Iris pigment epithelial cell (primary cell): ENCODE data around the gene MRPL34.
A peak's percentile ranks its signal among the peaks of the same experiment; 100 is the strongest.

ENCODE experiments used
- DNase-seq: peaks from one replicate; pipeline ENCODE4 v3.0.0-alpha.2; 2011; ENCODE audit warnings: low read depth

The MRPL34 gene

DNA sequence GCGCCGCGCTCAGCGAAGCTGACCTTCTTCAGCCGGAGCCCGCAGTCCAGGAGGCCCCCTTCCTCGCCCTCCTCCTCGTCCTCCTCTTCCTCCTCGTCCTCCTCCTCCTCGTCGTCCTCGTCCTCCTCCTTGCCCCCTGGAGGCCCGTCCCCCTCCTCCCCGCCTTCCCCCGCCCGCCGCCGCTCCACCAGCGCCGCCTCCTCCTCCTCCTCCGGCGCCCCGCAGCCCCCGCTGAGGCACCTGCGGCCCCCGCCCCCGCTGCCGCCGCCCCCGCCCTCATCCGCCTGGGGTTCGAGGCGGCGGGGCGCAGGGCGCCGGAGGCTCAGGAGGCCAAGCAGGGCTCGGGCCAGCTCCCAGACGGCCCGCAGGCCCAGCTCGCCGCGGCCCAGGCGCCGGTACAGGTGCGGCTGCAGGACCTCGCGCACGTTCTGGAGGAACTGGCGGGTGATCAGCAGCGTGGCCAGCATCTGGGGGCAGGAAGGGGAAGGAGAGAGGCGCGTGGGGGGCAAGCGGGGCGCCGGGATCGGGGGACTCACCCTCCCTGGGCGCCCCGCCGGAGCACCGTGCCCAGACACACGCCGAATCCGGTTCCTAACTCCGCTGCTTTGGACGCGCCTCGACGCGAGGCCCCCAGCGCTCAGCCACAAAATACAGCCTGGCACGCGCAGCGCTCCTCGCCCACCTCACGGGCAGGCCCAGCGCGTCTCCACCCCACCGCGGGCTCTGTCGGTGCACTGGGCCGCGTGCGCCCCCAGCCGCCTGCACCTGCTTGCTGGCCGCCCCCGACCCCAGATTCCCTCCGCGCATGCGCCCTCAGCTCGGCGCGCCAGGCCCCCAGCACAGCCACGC, 23.1 kb downstream of the MRPL34 start:
- no peak for DNase-seq

DNA sequence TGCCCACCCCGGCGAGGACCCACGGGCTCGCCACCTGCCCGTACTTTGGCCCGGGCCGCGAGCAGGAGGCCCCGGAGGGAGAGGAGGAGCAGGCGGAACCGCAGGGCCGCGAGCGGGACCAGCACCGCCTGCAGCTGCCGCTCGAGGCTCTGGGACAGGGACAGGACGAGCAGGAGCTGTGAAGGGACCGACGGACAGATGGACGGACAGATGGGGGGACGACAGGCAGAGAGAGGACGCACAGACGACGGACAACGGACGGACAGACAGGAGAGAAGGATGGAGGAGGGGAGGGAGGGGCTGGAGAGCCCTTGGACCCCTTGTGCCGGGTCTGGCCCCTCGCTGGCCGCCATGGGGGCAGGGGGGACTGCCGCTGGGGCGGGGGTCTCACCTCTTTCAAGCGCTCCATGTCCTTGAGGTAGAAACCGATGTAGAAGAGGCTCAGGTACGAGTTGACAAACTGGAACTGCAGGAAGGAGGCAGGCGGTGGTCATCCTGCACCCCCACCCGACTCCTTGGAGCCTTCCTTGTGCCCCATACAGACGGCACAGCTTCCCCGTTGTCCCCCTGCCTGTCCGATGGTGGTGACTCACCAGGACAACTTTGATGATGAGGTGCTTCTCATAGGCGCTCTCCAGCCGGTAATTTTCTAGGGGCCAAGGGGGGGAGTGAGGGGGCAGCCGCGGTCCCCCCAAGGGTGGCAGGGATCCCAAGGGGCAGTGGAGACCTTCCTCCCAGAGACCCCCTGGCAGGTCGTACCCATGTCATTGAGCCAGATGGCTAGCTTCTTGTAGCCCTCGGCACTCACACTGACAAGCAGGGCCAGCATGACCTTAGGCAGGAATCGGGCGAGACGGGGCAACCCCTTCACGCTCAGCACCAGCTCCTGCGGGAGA, 23.9 kb downstream of the MRPL34 start:
- DNase-seq: no peak

DNA sequence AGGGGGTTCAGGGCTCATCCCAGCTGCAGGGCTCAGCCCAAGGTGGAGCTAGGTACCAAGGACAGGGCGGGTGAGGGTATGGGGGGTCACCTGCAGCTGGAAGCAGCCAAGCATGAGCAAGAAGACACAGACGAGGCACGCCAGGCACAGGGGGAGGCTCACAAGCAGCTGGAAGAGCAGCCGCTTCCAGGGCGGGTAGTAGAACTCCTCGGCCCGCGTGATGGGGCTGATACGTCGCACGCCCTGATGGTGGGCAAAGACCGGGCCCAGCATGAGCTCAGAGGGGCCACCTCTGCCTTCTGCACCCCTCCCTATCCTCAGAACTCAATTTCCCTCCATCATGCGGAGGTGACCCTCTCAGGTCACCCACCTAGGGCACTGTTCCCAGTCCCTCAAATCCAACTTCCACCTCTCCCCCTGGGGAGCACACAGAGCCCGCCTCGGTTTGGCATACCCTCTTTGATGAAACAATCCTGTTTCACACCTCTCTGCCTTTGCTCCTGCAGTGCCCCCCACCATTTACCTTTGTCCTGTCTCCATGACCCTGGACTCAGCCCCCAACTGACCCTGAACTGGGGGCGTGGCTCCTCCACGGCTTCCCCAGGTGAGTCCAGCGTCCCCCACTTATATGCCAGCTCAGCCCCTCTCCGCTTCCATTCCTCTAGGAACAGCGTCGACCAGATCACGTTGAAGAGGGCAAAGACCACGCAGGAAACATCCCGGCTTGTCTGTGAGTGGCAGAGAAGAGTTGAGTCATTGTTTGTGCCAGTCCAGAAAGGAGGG, 24.8 kb downstream of the MRPL34 start:
- DNase-seq: no peak

DNA sequence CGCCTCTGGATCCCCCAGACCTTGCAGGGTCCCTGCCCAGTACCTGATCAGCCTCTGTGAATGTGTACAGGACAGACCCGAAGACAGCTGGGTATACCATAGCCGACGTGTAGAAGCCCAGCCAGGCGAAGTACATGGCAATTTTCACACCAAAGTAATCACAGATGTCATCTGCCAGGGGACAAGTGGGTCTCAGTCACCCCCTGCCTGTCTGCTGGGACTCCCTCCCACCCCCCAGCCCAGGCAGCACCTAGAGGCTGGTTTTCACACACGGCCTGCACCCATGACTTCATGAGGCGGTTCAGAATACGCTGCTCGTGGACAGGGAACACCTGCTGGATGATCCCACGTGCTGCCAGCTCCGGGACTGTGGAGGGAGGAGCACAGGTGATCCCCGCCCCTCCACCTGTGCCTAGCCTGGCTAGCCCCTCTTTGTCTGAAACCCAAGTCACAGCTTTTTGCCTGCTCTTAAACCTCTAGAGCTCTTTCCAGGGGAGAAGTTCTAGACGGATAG, 25.4 kb downstream of the MRPL34 start:
- DNase-seq: no peak

DNA sequence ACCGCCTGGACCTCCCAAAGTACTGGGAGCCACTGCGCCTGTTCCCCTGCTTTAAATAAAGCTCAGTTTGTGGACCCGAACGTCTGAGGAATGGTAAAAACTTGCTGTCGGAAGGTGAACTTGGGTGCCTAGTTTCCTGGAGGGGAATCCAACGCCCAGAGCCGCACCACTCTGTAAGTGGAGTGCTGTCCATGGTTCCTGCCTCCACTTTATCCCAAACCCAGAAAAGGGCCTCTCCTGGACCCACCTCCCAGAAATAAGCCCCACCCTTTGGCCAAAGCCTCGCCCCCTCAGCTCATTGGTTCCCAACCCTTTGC, 26.6 kb downstream of the MRPL34 start:
- no peak for DNase-seq

DNA sequence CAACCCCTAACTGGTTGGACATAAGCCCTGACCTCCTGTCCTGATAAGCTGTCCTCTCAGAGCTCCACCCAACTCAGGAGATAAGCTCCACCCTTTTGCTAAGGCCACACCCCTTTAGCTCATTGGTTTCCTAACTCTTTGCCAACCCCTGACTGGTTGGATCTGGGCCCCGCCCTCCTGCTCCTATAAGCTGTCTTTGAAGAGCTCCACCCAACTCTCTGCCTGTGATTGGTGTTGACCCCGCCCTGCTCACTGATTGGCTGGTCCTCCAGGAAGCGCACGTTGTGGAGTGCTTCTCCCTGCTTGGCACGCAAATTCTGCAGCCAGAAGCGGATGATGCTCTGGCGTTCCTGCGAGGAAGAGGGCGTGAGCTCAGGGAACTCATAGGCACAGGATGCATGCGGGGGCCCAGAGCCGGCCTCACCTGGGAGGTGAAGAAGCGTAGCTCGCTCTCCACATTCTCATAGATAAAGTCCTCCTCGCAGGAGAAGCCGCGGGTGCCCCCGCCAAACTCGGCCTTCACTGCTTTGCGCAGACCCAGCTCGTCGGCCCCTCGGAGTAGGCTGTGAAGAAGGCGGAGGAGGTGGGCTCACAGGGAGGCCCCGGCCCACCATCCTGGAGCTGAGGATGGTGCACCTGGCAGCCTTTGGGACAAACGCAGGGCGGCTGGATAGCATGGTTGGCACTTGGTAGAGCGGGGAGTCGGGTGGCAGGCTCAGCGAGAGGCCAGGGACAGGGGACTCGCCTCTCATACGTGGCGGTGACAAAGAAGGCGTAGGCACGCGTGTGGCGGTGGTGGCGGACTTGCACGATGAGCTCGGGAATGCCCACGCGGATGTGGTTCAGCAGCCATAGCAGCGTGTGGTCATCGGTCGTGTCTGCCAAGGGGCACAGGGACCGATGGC, 27.3 kb downstream of the MRPL34 start:
- DNase-seq: peak; percentile 58

DNA sequence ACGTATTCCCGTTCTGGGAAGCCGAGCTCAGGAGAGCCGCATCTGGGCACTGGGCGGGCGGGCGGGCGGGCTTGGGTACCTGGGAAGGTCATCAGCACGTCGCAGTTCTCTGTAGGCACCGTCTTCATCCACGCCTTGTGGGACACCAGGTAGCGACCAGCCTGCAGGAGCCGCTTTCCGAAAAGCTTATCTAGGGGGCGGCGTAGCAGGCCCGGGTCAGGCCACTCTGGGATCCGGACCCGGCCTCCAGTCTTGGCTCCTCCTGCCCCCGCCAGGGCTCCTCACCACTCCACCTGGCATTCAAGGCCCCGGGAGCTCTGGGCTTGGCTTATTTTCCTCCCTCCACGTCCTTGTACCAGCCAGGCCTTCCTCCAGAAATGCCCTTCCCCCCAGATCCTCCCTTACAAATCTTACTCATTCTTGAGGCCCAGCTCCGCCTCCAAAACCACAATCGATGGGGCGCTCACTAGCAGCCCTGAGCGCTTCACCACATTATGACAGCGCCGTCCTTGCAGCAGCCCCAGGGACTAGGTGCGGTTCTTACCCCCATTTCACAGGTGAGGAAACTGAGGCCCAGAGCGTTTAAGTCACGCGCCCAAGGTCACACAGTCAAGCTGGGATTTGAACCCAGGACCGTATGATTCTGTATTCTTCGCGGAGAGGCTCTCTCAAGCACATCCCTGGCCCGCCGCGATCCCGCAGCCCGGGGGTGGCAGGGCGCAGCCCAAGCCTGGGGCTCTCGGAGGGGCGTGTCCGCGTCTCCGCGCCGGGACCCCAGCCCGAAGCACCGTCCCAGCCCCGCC, 28.1 kb downstream of the MRPL34 start:
- peak; percentile 87 for DNase-seq

DNA sequence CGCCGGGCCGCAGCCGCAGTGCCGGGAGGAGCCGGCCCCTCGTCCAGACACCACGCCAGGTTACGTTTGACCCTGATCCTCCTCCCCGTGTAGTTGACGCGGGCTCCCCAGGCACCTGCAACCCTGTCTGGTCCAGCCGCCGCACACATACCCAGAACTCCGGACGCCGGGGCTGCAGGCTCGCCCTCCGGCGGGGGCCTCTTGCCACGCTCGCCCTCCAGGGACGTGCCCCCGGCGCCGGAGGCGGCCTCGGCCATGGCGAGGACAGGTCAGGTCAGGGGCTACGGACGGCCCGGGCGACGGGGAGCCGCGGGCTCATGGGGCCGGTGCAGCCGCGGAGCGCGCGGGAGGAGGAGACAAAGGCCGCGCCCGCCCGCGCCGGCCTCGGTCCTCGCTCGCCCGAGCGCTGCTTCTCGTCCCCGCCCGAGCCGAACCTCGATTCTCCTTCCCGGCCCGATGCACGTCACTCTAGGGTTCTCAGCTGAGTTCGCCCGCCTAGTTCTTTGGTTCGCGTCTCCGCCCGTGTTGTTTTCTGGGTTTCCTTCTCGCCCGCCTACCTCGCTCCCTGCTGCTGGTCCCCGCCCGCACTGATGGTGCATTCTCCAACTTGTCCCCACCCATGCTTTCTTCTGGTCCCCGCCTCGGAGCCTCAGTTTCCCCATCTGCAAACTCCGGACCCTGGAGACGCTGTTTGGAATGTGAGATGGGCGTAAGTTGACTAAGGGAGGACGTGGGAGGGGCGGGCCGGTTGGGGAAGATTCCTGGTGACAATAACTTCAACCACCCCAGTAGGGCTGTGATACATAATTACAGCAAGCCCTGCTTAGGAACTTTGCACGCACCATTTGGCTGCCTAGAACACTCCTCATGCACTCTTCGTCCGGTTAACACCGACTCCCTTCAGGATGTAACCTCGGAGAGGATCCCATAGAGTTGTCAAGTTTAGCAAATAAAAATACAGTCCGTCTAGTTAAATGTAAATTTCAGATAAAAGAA, 29.0 kb downstream of the MRPL34 start, which contains the start of gene ANO8:
ANO8 (minus strand) TSS at position 442 of the 996 bp plus-strand sequence; CDS start at position 257, 185 bp downstream.
- peak; percentile 99 for DNase-seq

DNA sequence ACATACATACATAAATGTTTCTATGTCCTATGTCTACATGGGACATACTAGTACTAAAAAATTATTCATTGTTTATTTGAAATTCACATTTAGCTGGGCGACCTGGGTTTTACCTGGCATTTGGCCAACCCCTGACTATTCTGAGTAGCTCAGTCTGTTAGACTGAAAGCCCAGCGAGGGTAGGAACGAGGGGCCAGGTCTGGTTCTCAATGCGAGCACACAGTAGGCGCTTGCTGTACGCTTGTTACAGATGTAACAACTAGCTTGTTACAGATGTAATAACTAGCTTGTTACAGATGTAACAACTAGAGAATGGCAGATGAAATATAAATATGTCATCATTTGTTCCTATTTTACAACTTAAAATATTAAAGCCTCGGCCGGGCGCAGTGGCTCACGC, 29.9 kb downstream of the MRPL34 start:
- DNase-seq: no peak

DNA sequence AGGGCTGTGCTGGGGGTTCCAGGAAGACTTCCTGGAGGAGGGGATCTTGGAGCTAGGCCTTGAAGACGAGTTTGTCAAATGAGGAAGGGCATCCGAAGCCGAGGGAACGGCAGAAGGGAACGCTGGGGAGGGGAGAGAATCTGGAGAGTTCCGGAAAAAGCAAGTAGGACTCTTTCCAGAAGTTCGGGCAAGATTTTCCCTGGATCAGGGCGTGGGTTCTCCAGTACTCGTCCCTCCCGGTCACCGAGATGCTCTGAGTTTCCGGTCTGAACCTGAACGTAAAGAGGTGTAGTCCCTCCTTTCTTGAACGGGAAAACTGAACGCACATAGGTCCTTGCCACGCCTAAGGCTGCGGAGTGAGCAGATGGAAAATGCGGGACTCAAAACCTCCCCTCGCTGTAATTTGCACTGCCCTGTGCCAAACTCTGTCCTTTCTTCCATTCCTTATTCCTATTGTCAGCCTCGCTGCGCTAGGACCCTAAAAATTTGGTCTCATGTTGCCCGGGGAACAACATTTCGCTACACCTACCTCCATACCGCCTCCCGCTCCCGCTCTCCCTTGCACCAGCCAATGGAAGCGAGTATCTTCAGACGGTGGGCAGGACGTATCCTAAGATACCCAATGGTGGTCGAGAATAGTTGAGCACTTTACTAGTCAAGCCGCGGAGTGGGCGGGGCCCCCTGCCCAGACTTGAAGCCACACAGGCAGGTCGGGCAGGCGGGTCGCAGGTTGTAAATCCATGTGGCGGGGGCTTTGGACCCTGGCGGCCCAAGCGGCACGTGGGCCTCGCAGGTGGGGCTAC, 31.4 kb downstream of the MRPL34 start, which contains the start of gene GTPBP3:
GTPBP3 (plus strand) TSS at position 682 of the 803 bp plus-strand sequence; CDS start at position 741, 59 bp downstream.
- peak; percentile 99 for DNase-seq

DNA sequence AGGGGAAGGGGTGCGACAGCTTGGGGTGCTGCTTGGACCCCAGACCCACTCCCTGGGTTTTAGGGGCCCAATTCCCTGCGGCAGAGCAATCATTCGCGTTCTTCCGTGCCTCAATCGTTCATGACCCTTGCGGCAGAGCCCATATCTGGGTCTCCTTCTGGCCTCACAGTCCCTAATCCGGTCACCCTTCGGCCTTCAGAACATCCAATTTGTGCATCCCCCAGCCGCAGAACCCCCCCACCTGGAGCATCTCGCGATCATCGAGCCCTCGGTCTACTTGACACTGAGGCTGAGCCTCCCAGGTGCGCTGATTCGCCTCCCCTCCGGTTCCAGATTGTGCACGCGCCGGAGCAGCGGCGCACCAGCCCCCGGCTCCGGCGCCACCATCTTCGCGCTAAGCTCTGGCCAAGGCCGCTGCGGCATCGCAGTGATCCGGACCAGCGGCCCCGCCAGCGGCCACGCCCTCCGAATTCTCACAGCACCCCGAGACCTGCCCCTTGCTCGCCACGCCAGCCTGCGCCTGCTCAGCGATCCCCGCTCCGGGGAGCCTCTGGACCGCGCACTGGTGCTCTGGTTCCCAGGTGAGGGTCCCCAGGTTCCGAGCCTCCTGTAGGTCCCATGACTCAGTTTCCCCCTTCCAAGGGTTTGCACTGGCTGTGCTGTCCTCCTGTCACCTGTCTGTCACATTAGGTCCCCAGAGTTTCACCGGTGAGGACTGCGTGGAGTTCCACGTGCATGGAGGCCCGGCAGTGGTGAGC, 32.2 kb downstream of the MRPL34 start:
- no peak for DNase-seq

DNA sequence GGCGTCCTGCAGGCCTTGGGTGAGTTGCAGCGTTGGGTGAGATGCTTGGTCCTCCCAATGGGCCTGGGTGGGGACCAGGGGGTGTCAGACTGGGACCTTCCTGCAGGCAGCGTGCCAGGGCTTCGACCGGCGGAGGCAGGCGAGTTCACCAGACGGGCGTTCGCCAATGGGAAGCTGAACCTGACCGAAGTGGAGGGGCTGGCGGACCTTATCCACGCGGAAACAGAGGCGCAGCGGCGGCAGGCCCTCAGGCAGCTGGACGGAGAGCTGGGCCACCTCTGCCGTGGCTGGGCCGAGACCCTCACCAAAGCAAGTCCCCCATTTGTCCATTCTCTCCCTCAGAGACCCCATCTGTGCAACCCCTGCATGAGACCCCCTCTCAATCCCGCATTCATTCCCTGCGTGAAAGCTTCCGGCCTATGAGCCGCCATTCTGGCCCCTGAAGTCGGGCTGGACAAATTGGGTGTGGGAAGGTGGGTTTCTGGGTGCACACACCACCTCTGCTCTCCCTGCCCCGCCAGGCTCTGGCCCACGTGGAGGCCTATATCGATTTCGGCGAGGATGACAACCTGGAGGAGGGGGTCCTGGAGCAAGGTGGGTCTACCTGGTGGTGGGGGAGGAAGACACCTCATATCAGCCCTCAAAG, 32.9 kb downstream of the MRPL34 start:
- no peak for DNase-seq

DNA sequence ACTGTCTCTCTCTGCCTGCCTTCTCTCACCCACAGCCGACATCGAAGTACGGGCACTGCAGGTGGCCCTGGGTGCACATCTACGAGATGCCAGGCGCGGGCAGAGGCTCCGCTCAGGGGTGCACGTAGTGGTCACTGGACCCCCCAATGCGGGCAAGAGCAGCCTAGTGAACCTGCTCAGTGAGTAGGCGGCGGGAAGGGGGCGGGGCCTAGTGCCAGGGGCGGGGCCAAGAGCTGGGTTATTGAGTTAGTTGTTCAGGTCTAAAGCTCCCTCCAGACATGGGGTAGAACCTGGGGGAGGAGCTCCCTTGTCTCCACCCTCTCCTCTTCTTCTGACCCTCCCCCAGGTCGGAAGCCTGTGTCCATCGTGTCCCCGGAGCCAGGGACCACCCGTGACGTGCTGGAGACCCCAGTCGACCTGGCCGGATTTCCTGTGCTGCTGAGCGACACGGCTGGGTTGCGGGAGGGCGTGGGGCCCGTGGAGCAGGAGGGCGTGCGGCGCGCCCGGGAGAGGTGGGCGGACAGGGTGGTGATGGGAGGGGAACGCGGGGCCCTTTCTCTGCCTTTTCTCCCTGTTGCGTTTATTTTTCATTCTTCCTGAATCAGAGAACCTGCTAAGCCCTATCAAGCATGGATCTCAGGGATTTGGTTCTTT, 33.5 kb downstream of the MRPL34 start:
- DNase-seq: no peak

DNA sequence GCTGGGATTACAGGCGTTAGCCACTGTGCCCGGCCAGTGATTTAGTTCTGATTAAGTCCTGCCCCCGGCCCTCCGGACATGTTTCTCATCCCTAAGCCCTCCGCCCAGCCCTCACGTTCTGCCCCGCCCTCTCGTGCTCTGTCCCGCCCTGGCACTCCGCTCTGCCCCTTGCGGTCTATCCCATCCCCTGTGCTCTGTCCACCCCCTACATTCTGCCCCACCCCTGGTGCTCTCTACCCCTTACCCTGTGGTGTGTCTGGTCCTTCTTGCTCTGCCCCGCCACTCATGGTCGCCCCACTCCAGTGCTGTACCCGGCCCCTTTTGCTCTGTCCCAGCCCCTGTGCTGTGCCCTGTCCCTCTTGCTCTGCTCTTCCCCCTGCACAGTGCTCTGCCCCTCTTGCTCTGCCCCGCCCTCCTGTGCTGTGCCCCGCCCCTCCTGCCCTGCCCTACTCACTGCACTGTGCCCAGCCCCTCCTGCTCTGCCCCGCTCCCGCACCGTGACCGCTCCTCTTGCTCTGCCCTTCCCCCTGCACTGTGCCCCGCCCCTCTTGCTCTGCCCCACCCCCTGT, 34.7 kb downstream of the MRPL34 start:
- no peak for DNase-seq

DNA sequence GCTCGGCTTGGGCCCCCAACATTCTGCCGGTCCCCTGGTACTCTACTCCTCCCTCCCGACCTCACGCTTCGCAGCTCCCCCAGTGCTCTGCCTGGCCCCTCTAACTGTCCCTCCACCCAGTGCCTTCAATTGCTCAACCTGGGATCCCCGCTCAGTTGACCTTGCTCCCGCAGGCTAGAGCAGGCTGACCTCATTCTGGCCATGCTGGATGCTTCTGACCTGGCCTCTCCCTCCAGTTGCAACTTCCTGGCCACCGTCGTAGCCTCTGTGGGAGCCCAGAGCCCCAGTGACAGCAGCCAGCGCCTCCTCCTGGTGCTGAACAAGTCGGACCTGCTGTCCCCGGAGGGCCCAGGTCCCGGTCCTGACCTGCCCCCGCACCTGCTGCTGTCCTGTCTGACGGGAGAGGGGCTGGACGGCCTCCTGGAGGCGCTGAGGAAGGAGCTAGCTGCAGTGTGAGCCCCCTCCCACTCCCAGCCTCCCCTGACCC, 35.2 kb downstream of the MRPL34 start:
- no peak for DNase-seq

DNA sequence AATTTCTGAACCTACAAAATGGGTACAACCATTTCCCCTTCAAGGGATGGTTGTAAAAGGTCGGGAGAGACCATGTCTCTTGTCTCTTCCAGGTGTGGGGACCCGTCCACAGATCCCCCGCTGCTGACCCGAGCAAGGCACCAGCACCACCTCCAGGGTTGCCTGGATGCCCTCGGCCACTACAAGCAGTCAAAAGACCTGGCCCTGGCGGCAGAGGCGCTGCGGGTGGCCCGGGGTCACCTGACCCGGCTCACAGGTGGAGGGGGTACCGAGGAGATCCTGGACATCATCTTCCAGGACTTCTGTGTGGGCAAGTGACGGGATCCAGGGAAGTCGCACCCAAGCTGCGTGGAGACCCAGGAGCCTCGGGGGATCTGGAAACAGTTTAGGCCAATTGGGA, 35.7 kb downstream of the MRPL34 start:
- no peak for DNase-seq
